ENCODE data around the gene PRKCD. TPM values are rescaled to one million over a fixed set of nuclear protein-coding genes. Genes with fewer than 3 reads are reported as not detected.

PRKCD gene
- 16.9 to 22.4 TPM (median 20.1 TPM) in 5 replicates for total RNA-seq (2022; extraction: Qiagen RNA extraction; ENCODE audit: low read depth)

GRCh38 chr3:53160660-53161449 is at the start of gene PRKCD:
TSS of gene PRKCD (plus strand) at chr3:53161209. CDS start at chr3:53178423, 17,214 bp downstream.

GRCh38 chr3:53130179-53131061 is 30.6 kb upstream of the PRKCD start, which contains the start of gene RFT1:
TSS of gene RFT1 (minus strand) at chr3:53130435. CDS start at chr3:53130400, 35 bp downstream.

Other genes starting within 250 kb of the PRKCD start
- gene SFMBT1, start 115.1 kb upstream of the PRKCD start, total RNA-seq (2022; extraction: Qiagen RNA extraction; ENCODE audit: low read depth) = 8.7 to 10.4 TPM (median 9.6 TPM) in 5 replicates
- 18.1 to 28.8 TPM (median 28.5 TPM) in 5 replicates for gene RFT1, start 30.8 kb upstream of the PRKCD start, total RNA-seq (2022; extraction: Qiagen RNA extraction; ENCODE audit: low read depth)
- gene TKT, start 94.8 kb downstream of the PRKCD start, total RNA-seq (2022; extraction: Qiagen RNA extraction; ENCODE audit: low read depth) = 1,875 to 2,201 TPM (median 2,125 TPM) in 5 replicates
- 7.4 to 9.4 TPM (median 8.5 TPM) in 5 replicates for gene DCP1A, start 186.3 kb downstream of the PRKCD start, total RNA-seq (2022; extraction: Qiagen RNA extraction; ENCODE audit: low read depth)

Measured in A549 treated with DMSO at 1 μM for 4 hours (cell line).